HG03575 (cell line): ENCODE measurements around the gene SFMBT2.

Source experiments
- ATAC-seq: cut with Tn5 transposase; IDR thresholded peaks from one replicate; pipeline ENCODE4 v1.9.1; 2021; ENCODE audit not compliant: unreplicated experiment, insufficient number of reproducible peaks, low FRiP score; ENCODE audit errors: extremely low read depth

Gene SFMBT2

DNA sequence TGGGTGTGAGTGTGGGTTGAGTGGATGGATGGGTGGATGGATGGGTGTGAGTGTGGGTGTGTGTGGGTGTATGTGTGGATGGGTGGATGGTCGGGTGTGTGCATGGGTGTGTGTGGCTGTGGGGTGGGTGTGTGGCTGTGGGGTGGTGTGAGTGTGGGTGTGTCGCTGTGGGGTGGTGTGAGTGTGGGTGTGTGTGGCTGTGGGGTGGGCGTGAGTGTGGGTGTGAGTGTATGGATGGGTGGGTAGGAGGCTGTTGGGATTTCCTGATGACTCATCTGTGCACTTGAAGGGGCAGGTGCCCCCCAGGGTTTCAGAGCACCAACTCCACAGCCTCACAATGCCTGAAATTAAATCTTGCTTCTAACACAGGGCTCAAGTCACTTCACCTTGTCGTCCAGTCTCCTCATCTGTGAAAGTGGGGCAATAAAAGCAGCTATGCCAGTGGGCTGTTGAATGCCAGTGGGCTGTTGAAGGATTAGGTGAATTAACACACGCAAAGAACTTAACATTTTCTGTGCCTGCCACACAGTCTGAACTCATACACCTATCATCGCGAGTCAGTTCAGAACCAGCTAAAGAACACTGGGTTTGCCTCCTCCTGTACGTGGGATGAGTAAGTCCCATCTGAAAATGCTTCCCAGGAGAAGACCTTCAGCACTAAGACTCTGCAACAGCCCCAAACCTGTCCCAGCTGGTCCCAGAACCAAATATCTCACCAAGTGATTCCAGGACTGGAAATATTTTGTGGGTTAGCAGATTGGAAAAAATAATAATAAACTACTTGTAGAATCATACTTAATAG is 32.0 kb downstream of the SFMBT2 start:
- no peak for ATAC-seq

DNA sequence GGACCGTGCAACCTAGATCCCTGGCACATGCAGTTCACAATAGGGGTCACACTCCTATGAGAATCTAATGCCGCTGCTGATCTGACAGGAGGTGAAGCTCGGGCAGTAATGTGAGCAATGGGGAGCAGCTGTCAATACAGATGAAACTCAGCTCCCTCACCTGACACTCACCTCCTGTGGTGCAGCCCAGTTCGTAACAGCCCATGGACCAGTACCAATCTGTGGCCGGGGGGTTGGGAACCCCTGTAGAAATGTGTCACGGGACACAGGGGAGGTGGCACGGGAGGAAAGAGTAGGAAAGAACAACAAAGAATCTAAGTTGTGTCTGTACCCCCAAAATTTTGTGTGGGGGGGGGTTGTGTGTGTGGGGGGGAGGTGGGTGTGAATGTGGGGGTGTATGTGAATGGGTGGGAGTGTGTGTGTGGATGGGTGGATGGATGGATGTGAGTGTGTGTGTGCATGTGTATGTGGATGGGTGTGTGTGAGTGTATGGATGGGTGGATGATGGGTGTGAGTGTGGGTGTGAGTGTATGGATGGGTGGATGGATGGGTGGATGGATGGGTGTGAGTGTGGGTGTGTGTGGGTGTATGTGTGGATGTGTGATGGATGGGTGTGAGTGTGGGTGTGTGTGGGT is 33.1 kb downstream of the SFMBT2 start:
- no peak for ATAC-seq

DNA sequence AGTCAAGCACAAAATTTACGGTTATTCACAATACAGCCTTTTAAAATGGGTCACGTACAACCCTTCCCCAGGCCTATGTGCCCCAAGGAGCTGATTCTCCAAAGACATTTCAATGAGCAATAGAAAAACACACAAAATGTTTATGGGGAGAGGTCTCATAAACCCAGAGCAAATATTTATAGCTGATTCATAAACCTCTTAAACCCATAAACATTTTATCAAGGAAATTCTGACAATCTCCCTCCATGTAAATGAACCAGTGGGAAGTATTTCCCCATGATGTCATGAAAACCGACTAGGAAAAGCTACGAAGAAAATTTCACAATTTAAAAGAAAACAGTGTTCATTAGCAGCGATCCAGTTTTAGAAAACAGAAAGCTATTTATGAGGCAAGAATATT is 36.0 kb downstream of the SFMBT2 start:
- ATAC-seq: no peak

DNA sequence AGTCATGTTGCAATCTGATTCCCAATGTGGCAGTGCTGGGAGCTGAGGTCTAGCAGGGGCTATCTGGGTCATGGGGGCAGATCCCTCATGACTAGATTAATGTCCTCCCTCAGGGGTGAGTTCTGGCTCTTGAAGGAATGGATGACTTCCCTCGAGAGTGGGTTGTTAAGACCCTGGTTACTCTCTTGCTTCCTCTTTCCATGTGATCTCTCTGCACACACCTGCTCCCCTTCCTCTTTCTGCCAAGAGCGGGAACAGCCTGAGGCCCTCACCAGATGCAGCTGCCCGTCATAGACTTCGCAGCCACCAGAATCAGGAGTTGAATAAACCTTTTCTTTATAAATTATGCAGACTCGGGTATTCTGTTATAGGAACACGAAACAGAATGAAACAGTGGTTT is 37.8 kb downstream of the SFMBT2 start:
- no peak for ATAC-seq

DNA sequence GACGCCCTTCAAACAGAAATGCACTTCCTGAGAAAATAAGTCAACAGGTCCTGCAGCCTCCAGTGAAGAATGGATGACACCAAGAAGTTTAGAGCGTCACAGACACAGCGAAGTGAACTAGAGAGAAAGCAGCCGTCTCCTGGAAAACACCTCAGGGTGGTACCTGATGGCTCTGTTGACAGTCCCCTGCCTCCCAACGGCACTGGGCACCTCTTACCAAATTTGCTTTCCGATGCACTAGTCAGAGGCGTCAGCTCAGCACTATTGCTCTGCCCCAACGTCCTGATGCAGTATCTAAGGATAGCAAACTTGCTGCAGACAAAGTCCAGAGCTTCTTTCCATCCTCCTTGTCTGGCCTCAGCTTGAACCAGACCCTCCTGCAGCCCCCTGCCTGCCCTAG is 38.3 kb downstream of the SFMBT2 start:
- no peak for ATAC-seq

DNA sequence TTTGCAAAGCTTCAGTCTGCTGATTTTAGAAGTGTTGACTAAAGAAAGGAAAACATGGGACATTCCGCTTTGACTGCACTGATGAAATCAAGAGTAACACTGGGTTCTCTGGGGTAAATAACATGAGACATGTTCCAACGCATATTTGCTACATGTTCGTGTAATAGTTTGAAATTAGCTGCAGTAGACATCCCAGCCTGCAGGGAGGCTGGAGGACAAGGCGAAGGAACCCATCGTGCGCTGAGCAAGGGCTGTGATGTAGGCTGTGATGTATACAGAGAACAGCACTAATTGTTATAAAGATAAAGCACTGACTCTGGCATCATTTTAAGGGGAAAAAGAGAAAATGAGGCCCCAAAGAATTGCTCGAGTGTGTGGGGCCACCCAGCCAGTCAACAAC is 40.3 kb downstream of the SFMBT2 start:
- ATAC-seq: no peak

DNA sequence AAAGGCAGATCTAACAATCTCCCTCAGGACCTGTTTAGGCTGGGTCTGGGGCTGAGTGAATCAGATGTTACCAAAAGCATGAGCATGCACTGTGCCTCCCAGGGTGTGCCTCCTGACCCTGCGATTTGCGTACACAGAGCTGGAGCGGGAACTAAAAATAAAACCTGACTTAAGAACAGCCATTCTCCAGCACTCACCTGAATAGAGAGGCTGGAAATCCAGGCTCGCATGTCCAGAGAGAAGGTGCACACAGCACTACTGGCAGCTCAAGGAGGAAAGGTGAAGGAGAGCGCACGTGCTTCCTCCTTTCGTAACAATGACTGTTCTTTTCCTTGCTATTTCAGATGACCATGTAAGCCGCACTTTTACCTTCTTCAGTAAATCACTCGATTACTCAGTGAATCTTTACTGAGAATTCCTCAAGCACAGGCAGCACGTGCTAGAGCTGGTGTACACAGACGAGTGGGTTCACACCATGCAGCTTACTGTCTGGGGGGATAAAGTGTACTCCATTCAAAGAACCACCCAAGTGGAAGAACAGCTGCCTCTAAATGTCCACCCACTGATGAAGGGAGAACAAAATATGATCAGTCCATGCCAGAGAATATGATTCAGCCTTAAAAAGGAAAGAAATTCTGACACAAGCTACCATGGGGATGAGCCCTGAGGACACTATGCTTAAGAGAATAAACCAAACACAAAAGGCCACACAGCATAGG is 45.6 kb downstream of the SFMBT2 start:
- no peak for ATAC-seq

DNA sequence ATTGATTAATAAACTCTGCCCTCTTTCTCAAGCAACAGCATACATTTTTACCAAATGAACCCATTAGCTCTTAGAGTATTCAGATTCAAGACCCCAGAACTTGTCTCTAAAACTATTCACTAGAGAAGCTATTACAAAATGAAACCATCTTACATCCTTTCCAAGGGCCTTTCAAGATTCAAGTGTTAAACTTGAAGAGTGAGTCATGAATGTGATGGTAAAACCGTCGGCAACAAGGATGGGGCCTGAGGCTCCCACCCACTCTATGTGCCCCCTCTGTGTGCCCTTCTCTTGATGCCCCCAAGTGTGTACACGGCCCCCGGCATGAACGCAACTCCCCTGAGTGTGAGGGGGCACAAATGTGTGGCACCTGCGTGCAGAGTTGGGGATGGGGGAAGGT is 46.4 kb downstream of the SFMBT2 start:
- no peak for ATAC-seq

DNA sequence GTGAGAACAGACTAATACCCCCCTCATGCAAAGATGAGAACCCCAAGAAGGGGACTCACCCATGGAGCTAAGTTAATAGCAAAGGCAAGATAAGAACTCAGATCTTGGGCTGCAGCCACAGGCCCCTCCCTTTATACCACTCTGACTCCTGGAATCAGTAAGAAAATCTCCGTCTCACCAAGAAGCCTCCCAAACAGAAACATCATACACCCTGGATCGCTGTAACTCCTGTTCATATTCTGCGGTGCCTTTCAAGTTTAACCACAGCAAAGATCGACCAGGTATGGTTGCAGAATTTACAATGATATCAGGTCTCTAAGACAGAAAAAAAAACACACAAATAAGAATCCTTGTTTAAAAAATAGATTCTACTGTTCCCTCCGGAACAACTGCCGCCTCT is 47.1 kb downstream of the SFMBT2 start:
- no peak for ATAC-seq

DNA sequence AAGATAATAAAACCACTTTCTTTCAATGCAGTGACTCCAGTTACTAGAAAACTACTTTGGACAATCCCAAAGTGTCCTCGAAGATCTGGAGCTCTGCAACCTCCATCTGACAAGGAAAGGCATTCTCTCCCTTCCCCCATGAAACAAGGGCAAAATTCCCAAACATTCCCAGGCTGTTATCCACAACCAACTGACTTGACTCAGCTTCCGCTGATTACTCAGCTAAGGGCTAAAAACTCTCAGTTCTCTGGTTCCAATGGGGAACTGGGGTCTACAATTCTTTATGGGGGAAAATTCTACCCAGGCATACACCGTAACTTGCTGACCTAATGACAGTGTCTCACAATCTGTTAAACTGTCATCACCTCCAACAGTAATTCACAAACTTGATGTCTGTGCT is 48.4 kb downstream of the SFMBT2 start:
- ATAC-seq: no peak

DNA sequence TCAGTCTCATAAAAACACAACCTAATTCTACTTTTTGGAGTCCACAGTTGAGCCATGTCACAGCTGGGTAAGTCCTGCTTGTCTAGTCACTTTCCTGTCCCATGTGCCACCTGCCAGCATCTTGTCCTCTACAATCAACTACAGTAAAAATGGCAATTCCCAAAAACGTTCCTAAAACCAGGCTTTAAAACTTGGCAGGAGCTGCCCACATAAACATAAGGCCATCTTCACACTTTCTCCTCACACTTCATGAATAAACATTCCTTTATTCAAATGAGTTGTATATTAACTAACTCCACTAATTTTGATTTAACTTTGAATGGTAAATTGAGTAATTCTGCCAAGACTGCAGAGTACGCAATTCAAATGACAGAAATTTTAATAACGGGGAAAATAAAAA is 49.5 kb downstream of the SFMBT2 start:
- no peak for ATAC-seq

DNA sequence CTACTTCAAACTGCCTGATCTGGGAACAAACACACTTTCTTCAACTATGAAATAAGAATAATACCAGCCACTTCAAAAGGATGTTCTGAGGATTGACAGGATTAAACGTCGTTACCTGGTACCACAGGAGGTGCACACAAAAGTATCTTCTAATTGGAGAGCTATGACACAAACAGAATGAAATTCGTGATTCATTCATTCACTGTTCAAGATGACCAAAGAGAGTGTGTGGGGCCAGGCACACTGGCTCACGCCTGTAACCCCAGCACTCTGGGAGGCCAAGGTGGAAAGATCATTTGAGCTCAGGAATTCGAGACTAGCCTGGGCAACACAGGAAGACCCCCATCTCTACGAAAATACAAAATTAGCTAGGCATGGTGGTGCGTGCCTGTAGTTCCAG is 50.9 kb downstream of the SFMBT2 start:
- ATAC-seq: no peak

DNA sequence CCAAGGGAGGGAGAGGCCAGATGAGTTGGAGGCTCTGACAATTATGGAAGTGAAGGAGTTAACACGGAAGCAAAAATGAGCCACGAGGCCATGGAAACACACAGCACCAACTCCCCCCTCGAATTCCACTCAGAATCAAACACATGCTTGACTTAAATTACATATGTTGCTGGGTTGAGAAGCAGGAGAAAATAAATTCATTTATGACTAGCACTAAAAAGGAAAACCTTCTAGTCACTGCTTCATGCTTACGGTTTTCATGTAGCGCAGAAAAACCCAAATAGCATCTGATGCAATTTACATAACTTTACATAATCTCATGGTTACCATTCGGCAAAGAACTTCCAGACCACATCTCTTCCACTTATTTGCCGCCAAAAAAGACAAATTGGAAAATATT is 51.5 kb downstream of the SFMBT2 start:
- ATAC-seq: no peak

DNA sequence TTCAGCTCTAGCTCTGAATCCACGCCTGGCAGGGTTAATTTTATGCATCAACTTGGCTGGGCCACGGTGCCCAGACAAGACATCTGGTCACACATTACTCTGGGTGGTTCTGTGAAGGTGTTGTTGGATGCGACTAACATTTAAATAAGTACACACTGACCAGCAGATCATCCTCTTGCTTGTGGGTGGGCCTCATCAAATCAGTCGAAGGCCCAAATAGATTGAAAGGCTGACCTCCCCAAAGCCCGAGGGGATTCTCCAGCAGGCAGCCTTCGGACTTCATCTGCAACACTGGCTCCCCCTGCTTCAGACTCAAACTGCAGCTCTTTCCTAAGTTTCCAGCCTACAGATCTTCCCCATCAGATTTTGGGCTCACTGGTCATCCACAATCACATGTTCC is 53.6 kb downstream of the SFMBT2 start:
- no peak for ATAC-seq

DNA sequence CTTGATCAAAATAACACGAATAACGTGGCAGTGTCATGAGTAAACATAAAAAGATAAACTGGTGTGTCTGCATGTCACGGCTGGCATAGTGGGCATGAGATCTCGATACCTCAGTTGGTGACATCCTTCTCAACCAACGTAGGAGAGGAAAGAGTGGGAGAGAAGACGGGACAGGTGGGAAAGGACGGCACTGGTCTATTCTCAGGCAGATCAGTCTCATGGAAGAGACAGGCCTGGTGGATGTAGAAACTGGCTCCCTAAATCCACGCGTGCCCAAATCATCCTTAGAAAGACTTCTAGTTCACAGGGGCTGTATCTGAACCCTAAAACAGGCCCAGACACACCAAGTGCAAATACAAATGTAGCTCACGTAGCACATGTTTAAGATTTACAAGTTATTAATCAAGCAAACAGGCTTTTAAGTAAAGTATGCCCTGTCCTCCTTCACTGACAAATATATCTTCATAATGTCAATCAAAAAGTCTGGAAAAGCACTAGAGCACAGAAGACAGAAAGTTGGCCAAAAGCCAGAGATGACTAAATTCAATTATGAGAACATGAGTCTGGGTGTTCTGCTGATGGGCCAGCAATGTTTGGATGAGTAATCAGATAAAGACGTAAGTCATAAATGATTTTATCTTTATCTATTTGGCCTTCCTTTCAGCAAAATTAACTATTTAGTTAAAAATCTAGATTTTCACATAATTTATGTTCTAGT is 56.3 kb downstream of the SFMBT2 start:
- ATAC-seq: no peak

DNA sequence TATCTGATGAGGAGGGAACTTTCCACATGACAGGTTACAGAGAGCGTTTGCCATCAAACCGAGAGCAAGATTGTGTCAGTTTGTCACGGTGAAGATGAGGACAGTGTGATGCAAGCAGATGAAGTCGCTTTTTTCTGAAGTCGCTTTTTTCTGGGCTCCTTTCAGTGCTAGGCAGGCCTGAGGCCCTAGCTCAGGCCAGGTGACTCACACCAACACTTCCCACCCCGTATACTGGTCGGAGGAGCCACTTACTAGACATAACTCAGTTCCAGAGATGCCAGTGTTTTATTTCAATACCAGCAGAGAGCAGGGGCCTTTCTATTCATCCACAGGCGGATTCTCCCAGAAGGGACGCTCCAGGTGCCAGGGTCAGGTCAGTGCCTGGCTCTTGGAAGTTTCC is 58.9 kb downstream of the SFMBT2 start:
- ATAC-seq: no peak

DNA sequence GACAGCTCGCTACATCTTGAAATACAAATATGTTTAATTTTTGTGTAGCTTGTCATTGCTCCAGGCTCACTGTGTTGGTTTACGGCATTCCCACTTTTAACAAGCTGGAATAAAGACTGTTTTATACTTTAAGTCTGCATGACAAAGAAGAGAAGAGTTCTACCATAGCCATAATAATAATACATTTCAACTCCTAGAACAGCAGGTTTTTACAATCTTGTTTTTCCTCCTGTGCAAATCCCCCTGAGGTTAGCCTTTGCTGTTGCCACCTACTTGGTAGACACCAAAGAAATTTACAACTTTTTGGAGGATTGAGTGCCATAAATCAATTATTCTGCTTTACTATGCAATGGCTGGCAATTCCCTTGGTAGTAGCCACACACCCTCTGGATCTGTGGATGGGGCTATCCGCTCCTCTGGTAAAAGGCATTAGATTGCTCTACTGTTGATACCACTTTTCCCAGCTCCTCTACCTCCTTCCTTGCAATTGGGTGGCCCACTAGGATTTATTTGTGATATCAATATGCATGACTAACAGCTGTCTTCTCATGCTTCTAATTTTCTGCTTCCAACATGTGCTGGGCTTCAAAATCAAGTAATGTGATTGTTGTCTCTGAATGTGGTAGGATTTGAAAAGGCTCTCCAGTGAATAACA is 60.2 kb downstream of the SFMBT2 start:
- ATAC-seq: no peak

DNA sequence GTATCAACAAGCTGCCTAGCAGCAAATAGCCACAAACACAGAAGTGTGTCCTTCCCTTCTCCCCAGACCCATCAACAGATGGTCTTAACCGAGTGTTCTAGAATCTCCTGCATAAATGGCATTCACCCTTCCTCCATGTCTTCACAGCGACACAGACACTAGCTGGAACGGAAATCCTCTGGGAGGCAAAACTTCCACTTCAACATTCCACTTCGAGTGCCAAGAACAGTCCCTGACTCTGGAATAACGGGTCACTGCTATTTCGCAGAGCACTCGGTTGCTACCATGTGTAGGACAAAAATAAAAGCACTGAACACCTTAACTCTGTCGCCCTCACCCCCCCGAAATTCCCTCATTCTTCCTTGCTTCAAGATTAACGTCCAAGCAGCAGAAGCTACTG is 65.1 kb downstream of the SFMBT2 start:
- ATAC-seq: no peak

DNA sequence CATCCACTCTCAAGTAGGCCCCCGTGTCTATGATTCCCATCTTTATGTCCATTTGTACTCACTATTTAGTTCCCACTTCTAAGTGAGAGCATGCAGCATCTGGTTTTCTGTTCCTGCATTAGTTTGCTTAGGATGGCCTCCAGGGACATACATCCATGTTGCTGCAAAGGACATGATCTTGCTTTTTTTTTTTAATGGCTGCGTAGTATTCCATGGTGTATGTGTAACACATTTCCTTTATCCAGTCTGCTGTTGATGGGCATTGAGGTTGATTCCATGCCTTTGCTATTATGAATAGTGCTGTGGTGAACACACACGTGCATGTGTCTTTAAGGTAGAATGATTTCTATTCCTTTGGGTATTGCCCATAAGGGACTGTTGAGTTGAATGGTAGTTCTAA is 67.8 kb downstream of the SFMBT2 start:
- no peak for ATAC-seq
